Kidney tubule cell (primary cell): ENCODE data around the gene BSN.

Experiments used
- DNase-seq: peaks from one replicate; pipeline ENCODE4 v3.0.0-alpha.2; 2018; ENCODE audit warnings: low spot score

Gene BSN

DNA sequence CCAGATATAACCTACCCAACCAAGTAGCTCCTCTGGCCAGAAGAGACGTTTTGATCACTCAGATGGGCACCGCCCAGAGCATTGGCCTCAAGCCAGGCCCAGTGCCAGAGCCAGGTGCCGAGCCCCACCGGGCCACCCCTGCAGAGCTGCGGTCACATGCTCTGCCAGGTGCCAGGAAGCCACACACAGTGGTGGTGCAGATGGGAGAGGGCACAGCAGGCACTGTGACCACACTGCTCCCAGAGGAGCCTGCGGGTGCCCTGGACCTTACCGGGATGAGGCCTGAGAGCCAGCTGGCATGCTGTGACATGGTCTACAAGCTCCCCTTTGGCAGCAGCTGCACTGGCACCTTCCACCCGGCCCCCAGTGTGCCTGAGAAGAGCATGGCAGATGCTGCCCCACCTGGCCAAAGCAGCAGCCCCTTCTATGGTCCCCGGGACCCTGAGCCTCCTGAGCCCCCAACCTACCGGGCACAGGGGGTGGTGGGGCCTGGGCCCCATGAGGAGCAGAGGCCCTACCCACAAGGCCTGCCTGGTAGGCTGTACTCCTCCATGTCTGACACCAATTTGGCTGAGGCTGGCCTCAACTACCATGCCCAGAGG is 100.8 kb downstream of the BSN start:
- no peak for DNase-seq

DNA sequence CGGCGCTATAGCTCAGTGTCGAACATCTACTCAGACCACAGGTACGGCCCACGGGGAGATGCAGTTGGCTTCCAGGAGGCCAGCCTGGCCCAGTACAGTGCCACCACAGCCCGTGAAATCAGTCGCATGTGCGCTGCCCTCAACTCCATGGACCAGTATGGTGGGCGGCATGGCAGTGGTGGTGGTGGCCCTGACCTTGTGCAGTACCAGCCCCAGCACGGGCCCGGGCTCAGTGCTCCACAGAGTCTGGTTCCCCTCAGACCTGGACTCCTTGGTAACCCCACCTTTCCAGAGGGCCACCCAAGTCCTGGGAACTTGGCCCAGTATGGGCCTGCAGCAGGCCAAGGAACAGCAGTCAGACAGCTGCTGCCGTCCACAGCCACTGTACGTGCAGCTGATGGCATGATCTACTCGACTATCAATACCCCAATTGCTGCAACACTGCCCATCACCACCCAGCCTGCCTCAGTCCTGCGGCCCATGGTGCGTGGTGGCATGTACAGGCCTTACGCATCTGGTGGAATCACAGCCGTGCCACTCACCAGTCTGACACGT is 101.5 kb downstream of the BSN start:
- no peak for DNase-seq

DNA sequence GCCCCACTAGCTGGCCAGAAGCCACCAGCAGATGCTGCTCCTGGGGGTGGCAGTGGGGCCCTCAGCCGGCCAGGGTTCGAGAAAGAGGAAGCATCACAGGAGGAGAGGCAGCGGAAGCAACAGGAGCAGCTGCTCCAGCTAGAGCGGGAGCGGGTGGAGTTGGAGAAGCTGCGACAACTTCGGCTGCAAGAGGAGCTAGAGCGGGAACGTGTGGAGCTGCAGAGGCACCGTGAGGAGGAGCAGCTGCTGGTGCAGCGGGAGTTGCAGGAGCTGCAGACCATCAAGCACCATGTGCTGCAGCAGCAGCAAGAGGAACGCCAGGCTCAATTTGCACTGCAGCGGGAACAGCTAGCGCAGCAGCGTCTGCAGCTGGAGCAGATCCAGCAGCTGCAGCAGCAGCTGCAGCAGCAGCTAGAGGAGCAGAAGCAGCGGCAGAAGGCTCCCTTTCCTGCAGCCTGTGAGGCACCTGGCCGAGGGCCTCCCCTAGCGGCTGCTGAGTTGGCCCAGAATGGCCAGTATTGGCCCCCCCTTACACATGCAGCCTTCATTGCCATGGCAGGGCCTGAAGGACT is 102.3 kb downstream of the BSN start:
- DNase-seq, result no peak

DNA sequence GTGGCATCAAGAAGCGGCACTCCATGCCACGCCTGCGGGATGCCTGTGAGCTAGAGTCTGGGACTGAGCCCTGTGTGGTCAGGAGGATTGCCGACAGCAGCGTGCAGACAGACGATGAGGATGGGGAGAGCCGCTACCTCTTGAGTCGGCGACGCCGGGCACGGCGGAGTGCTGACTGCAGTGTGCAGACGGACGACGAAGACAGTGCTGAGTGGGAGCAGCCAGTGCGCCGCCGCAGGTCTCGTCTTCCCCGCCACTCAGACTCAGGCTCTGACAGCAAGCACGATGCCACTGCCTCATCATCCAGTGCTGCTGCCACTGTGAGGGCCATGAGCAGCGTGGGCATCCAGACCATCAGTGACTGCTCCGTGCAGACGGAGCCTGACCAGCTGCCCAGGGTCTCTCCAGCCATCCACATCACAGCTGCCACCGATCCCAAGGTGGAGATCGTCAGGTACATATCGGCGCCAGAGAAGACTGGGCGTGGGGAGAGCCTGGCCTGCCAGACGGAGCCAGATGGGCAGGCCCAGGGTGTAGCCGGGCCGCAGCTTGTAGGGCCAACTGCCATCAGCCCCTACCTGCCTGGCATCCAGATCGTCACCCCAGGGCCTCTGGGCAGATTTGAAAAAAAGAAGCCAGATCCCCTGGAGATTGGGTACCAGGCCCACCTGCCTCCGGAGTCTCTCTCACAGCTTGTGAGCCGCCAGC is 103.1 kb downstream of the BSN start:
- DNase-seq, result no peak

DNA sequence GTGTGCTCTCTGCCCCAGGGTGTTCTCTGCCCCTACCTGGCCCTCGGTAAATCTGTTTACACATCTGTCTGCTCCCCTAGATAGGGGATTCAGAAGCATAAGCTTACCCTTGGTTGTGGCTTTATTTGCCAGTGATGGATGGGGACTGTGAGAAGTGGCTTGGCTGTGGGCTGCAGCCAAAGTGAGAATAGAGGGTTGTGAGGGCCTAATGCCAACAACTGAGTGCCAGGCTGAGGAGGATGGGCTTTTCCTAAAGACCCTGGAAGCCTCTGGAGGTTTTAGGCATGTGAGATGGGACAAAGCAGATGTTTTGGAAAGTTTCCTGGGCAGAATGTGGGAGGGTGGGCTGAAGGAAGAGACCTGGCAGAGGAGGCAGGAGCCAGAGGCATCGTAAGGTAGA is 104.4 kb downstream of the BSN start:
- no peak for DNase-seq

DNA sequence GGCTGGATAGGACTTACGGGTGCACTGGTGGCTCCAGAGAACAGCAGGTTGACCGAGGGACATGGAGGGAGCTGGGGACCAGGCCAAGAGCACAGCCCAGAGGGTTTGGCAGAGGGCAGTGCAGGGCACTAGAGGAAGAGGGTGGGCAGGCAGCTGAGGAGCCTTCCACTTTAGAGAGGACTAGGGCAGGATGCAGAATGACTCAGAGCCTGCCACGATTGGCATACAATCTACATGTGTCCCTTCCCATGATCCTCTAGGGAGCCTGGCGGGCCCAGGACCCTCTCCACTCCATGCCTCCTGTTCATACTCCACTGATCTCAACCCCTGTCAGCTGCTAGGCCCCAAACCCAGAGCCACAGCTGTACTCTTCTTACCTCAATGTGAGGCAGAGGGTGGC is 105.5 kb downstream of the BSN start:
- no peak for DNase-seq

DNA sequence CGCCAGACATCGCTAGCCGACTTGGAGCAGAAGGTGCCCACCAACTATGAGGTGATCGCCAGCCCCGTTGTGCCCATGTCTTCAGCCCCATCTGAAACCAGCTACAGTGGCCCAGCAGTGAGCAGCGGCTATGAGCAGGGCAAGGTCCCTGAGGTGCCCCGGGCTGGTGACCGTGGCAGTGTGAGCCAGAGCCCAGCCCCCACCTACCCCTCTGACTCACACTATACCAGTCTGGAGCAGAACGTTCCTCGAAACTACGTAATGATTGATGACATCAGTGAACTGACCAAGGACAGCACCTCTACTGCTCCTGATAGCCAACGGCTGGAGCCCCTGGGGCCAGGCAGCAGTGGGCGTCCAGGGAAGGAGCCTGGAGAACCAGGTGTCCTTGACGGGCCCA is 107.0 kb downstream of the BSN start:
- DNase-seq, result peak; percentile 53

DNA sequence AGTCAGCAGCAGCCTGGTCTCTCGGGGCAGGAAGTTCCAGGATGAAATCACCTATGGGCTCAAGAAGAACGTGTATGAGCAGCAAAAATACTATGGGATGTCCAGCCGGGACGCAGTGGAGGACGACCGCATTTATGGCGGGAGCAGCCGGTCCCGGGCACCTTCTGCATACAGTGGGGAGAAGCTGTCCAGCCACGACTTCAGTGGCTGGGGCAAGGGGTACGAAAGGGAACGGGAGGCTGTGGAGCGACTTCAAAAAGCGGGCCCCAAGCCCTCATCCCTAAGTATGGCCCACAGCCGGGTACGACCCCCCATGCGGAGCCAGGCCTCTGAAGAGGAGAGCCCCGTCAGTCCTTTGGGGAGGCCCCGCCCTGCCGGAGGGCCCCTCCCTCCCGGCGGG is 107.7 kb downstream of the BSN start:
- DNase-seq, result no peak

DNA sequence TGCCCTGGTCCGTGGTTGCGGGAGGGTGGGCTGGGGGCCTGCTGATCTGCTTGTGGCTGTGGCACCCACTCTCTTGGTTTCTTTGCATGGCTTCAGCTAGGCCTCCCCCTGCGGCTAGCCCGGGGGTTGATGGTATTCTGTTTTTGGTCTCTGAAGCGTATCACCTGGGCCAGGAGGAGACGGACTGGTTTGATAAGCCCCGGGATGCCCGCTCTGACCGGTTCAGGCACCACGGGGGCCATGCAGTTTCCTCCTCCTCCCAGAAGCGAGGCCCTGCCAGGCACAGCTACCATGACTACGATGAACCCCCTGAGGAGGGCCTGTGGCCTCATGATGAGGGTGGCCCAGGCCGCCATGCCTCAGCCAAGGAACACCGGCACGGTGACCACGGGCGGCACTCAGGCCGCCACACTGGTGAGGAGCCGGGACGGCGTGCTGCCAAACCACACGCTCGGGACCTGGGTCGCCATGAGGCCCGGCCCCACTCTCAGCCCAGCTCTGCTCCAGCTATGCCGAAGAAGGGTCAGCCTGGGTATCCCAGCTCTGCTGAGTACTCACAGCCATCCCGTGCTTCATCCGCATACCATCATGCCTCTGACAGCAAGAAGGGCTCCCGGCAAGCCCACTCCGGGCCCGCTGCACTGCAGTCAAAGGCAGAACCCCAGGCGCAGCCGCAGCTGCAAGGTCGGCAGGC is 108.6 kb downstream of the BSN start:
- no peak for DNase-seq

DNA sequence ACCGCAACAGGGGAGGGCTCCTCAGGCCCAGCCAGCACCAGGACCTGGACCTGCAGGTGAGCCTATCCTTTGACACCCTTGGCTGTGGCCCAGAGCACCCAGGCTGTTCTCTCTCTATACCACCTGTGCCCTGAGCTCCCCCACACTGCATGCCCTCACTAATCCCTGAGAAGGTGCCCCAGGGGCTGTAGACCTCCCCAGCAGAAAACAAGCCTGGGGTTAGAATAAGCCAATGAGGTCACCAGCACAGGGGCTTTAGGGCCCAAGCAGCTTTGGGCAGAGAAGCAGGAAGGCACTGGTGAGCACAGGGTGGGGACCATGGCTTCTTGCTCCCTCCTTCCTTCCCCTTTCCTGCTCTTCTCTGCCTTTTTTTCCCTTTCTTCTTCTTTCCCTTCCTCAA is 109.6 kb downstream of the BSN start:
- no peak for DNase-seq

DNA sequence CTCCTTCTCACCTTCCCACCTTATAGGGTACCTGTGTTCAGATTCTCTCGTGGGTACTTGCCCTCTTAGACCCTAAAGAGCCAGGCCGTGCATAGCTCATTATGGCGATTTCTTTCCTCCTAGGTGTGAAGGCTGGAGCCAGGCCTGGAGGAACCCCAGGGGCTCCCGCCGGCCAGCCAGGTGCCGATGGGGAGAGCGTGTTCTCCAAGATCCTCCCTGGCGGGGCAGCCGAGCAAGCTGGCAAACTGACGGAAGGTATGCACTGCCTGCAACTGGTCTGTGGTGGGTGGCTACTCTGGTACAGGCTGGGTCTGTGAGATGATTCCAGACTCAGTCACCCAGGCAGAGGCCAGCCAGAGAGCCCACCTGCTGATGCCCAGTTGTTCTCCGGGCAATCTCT is 110.0 kb downstream of the BSN start:
- no peak for DNase-seq

DNA sequence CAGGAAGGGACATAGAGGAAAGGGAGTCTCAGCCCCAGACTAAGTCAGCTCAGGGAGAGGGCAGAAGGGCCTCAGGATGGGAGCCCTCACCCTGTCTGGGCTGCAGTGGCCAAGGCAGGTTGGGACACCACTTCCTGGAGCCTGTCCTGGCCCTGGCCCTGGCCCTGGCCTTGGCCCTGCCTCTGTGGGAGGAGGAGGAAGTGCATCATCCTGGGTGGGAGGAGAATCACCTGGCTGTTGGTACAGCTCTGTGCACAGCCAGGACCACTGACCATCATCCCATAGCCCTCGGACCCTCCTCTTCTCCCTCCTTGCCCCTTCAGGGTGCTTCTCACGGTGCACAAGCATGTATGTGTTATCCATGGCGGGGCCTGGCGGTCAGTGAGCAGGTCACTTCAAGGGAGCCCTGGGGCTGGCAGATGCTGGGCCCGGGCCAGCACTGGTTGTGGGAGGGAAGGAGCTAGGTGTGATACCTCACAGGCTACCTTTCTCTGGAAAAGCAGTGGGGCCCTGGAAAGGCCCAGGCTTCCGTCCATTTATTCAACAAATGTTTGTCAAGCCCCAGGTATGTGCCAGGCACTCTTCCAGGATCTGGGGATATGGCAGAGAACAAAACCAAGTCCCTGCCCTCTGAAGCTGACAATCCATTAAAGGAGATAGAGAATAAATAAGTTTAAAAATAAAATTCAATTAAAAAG is 111.7 kb downstream of the BSN start:
- peak; percentile 37 for DNase-seq

DNA sequence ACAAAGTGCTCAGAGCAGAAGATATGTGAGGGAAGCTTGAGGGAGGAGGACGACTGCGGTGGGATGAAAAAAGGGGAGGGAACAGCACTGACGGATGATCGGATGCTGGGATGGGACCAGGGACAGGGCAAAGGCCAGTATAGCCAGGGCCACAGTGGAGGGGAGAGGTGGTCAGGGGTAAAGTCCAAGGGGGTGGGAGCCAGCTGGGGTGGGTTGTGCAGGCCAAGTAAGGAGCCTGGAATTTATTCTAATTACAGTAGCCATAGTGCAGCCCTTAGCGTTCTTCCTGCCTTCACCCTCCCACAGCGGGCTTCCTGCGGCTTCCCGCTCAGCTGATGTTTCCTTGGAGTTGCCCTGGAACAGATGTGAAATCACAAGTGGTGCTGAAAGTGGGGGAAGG is 112.3 kb downstream of the BSN start:
- no peak for DNase-seq

DNA sequence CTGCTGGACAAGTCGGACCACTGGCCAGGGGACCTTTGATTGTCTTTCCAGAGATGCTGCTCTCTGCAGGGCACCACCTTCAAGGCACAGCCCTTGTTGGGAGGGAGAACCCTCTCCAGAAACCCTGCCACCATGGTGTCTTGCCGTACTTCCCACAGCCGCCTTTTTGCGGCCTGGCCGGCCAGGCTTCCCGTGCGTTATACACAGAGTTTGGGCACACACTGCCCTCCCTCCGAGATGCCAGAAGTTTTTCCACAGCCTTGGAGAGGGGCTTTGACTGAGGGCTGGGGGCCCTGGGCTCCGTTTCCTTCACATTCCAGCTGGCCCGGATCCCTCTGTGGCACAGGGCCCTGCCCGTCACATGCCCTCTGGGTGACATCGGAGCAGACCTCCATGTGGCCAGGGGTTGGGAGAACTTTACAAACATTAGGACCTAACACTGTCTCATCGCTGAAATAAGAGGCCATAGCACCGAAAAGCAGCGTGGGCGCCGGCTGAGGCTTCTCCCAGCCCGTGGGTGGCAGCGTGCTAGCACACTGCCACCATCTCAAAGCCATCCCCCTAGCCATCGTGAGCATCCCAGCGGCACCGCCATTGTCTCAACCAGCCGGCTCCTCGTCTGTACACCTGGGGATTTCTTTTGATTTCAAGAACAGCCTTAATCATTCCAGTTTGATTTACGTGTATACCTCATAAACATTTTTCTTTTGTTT is 113.6 kb downstream of the BSN start:
- no peak for DNase-seq

DNA sequence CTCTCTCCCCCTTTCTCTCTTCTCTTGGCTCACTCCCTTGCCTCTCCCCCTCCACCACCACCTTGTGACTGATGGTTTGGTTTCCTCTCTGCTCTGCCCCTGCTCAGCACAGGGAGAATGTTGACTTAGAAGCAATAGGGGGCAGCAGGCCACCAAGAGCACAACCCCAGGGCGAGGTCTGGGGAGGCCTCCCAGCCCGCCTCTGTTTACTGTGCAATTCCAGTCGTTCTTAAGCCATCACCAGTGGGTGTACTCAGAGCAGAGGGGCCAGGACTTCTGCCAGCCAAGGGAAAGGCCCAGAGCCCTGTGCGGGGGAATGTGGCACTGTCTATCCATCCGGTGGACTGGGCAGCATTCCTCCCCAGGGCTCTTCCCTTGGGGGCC is 114.1 kb downstream of the BSN start:
- DNase-seq, result peak; percentile 58

DNA sequence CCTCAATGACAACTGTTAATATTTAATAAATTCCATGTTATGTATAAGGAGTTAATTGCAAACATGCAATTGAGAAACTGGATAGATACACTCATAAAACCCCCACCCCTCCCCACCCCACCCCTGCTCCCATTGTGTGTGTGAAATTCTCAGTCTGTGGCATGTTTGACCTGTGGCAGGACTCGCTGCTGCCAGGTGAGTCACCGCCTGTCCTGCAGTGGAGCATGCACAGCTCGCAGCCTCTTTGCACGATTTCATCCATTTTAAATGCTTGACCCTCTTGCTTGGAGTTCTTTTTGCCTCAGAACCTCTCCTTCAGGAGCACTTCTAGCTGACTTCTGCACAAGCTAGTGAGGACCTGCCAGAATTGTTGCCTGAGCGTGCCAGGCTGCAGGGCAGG is 114.6 kb downstream of the BSN start:
- DNase-seq, result peak; percentile 83

DNA sequence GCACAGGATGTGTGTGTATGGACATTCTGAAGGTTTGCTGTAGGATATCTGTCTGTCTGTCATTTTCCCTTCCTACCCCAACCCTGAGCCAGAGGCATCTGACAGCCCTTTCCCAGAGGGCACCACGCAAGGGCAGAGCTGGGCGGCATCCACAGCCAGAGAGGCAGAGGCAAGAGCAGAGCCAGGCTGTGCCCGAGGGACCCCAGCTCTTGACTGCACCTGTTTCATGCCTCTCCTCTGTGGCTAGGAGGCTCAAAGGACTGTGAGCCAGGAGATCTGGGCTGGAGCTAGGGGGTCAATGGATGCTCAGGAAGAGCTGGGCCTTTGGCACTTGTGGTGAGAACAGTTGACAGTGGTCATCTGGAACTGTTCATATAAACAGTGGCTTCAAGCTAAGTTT is 115.1 kb downstream of the BSN start:
- no peak for DNase-seq

DNA sequence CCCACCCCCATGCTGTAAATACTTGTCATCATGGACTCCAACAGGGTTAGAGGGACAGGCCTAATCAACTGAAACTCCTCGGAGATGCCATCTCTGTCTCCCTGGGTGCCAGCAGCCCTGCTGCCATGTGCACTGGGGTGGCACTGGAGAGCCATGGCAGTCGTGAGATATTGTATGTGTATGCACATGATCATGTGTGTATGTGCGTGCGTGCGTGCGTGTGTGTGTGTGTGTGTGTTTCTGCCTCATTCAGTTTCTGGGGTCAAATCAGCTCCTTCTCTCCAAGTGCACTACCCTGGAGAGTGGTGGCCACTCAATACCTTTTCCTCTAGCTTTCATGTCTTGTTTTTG is 116.6 kb downstream of the BSN start:
- no peak for DNase-seq

DNA sequence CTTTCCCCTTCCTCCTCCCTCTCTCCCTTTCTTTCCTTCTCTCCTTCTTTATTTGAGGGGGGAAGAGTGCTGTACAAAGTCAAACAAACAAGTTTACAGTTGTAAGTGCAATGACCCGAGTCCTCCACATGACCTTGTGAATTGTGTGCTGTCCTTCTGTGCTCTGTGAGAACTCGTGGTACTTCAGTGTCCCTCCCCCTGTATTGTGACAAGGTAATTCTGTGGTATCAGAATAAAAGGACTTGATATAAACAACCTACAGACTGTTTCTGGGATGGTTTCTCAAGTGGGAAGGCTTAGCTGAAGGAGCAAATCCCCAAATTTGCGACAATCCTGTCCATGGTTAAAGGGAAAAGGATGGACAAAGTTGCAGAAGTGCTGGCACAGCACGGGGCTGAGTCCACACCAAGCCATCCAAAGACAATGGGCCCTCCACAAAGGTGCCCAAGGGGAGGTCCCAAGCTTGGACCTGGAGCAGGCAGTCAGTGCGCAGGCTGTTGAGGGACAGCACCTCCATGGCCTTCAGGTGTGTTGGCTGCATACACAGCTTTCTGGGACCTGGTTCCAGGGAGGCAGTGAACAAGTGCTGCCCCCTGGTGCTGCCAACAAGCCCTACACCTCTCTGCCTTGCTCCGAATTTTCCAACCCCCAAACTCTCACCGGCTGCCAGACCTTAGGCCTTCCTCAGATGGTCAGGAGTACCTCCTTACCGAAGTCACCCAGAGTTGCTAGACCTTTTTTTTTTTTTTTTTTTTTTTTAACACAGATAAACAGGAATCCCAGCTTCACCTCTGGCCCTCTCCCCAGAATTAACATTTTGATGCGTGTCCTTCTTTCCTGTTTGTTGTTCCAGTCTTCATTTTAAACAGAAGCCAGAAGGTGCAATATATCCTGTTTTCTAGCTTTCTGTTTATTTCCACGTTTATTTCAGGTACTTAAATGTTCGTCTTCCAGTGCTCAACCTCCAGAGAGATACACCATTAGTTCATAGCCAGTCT is 117.3 kb downstream of the BSN start:
- peak; percentile 80 for DNase-seq

DNA sequence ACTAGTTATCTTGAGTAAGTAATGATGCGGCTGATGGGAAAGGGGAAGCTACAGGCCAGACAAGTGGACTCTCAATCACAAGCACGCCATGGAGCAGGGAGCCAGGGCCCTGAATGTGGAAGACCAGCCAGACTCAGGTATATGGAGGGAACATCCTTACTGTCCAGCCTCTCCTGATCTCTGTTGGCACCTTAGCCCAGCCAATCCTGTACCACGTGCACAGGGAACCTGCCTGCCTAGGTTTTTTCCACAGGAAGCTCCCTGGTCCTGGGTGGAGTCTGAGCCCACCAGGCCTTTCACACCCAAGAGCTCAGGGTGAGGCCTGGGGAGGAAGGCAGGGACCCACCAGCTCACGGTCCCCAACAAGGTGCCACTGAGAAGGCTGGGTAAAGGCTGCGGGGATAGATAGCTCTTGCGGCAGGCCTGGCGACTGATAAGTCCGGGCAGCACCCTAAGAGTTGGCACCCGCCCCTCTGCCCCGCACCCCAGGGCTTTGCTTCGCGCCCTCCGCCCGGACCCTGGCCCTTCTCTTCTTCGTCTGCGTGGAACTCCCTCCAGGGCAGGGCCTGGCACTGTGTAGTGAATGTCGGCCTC is 118.9 kb downstream of the BSN start:
- DNase-seq, result peak; percentile 56
